Heart left ventricle (tissue), 16 donors: ENCODE data around the gene KIAA1614. TPM values are rescaled to one million over a fixed set of nuclear protein-coding genes. Genes with fewer than 3 reads are reported as not detected.
A peak's percentile ranks its signal among the peaks of the same experiment; 100 is the strongest.

Experiments used
- ATAC-seq, 4 donors: fragments of 200-7000 bp; cut with Tn5 transposase; one replicate each; pipeline ENCODE4 v1.9.1; 2020 to 2022; ENCODE audit warnings: moderate library complexity in 4 of 4, mild to moderate bottlenecking in 3 of 4, moderate number of reproducible peaks in 1 of 4
- DNase-seq, 5 donors: peaks; one replicate each; pipeline ENCODE4 v3.0.0-alpha.2; 2020
- H3K27ac ChIP-seq, 12 donors: fragments of 200-600 bp; sonication (generic) in 4 of 12; one replicate each; pipeline versions ENCODE4 v1.5.0 to v1.8.0; 2016 to 2022; ENCODE audit warnings: mild to moderate bottlenecking in 2 of 12
- H3K27me3 ChIP-seq, 9 donors: fragments of 200-600 bp; sonication (generic) in 2 of 9; one replicate each; pipeline versions ENCODE4 v1.5.1 to v1.8.0; 2016 to 2022; ENCODE audit warnings: mild to moderate bottlenecking in 3 of 9
- H3K36me3 ChIP-seq, 9 donors: fragments of 200-600 bp; sonication (generic) in 2 of 9; one replicate each; pipeline versions ENCODE4 v1.5.0 to v1.8.0; 2018 to 2022; ENCODE audit warnings: mild to moderate bottlenecking in 2 of 9
- H3K4me1 ChIP-seq, 12 donors: fragments of 200-600 bp; sonication (generic) in 4 of 12; one replicate each; pipeline versions ENCODE4 v1.5.0 to v1.8.0; 2016 to 2022; ENCODE audit warnings: mild to moderate bottlenecking in 3 of 12
- H3K4me3 ChIP-seq, 12 donors: fragments of 200-600 bp; sonication (generic) in 4 of 12; one replicate each; pipeline versions ENCODE4 v1.5.0 to v1.8.0; 2017 to 2022; ENCODE audit warnings: mild to moderate bottlenecking in 9 of 12, moderate library complexity in 4 of 12
- H3K9me3 ChIP-seq, 12 donors: fragments of 200-600 bp; sonication (generic) in 4 of 12; one replicate each; pipeline versions ENCODE4 v1.5.0 to v1.8.0; 2016 to 2022; ENCODE audit warnings: mild to moderate bottlenecking in 1 of 12
- POLR2A ChIP-seq, 2 donors: fragments of 450-650 bp; IDR thresholded peaks; one replicate each; pipeline ENCODE4 v1.6.1; 2017; ENCODE audit warnings: antibody characterized with exemption in 2 of 2, mild to moderate bottlenecking in 2 of 2, moderate library complexity in 2 of 2
- WGBS, 4 donors: extraction: QIAGEN DNeasy Blood & Tissue Kit in 2 of 4; methylation state at CpG; one replicate each; pipeline versions ENCODE4 v1.1.5 to v1.1.7; 2013 to 2018; 5-methylcytosine and 5-hydroxymethylcytosine counted together
- intact Hi-C, 10 donors: fragments of 100-400 bp; cut with DNase I; formaldehyde crosslinking; loops; one replicate each; pipeline versions ENCODE4 v1.11.1 to v1.14.2; 2022
- polyA plus RNA-seq, 2 donors: library from polyadenylated mRNA; stranded (reverse); fragments of 200-250 nt; gene quantifications; one replicate each; pipeline ENCODE4 v1.2.3, GENCODE V29; 2013
- total RNA-seq, 9 donors: library from RNA; depleted of rRNA in 2 of 9; stranded (reverse); fragments of >200 nt in 2 of 9; fragmentation: NEBNext Ultra II Directional in 3 of 9; extraction: Animal tissue kit (Norgen Biotek cat#: 25700) in 3 of 9; gene quantifications; one replicate each; pipeline versions ENCODE4 v1.1.0 to v1.2.4, GENCODE V29; 2016 to 2023
- TF ChIP-seq, protein P1 (sequence below), 12 donors: fragments of 200-600 bp; sonication (generic) in 4 of 12; IDR thresholded peaks; one replicate each; pipeline versions ENCODE4 v1.5.0 to v1.8.0; 2018 to 2022; ENCODE audit warnings: antibody characterized with exemption in 12 of 12, mild to moderate bottlenecking in 5 of 12
- donor health status: ischemic (EF 13 %, LVEDD 7.1; RV severe dilation, severe dysfunction).
- donor health status: healthy with polysubstance abuse.
- donor health status: DM: no; HTN: yes; CAD: no.
- donor health status: DM: no; HTN: no; CAD: no.
- donor health status: ischemic (EF 25% LVEDD 6.9; RV normal size, moderate dysfunction).
- donor health status: ischemic (EF 25% LVEDD 5.7; RV mildly dilated, moderate dysfunction).
- donor health status: healthy.
- donor health status: DM: yes; HTN: yes; CAD: no.
- donor health status: ischemic (EF 35%, LVEDD 5.7; RV mildly dilated, moderate dysfunction).
- donor health status: nonischemic (EF 11% LVEDD 7.7; RV severe dilation, severe dysfunction).
- donor health status: DM: yes; HTN: yes; CAD: no.
- donor health status: PGD.
- donor health status: ischemic (EF 29% LVEDD 5.4; RV normal size, mild dysfunction).
- donor health status: nonischemic (EF 23%, LVEDD 6.1; RV moderate dilation, normal function).

KIAA1614 gene
- total and polyA plus RNA-seq, 11 donors = 4.3 to 12.1 (median 6.5) TPM

DNA sequence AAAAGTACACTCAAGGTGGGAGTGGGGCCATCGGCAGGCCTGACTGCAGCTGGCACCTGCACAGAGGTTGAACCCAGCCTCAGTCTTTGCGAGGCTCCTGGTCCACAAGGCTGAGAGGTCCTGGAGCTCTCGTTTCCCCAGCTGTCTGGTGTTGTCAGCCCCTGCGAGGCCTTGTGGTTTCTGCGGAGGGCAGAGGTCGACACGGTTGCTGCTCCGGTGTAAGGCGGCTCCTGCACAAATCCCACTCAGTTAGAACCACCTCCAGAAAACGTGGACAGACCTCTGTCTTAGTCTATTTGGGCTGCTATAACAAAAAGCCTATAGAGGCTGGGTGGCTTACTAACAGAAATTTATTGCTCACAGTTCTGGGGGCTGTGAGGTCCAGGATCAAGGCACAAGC, 5.8 kb downstream of the KIAA1614 start:
- ATAC-seq (no peak), DNase-seq (peak in 1 of 5 donors; percentile 47)
- no peaks in the 10 kb centered on the region for H3K9me3 ChIP-seq
- no peak overlapping the region for H3K27ac ChIP-seq
- intact Hi-C loops = loop anchor here in 3 of 10 donors (5.0 to 10.0 kb wide), 3 partner anchors 49 to 506 kb away; partner anchors contain the start of gene MR1 (in 1 of the 3)
- peaks cover 0 to 22% (median 6%) of the 10 kb centered on the region in 9 donors for H3K36me3 ChIP-seq
- no peak overlapping the region for H3K4me3 ChIP-seq
- TF ChIP-seq, protein P1, sequence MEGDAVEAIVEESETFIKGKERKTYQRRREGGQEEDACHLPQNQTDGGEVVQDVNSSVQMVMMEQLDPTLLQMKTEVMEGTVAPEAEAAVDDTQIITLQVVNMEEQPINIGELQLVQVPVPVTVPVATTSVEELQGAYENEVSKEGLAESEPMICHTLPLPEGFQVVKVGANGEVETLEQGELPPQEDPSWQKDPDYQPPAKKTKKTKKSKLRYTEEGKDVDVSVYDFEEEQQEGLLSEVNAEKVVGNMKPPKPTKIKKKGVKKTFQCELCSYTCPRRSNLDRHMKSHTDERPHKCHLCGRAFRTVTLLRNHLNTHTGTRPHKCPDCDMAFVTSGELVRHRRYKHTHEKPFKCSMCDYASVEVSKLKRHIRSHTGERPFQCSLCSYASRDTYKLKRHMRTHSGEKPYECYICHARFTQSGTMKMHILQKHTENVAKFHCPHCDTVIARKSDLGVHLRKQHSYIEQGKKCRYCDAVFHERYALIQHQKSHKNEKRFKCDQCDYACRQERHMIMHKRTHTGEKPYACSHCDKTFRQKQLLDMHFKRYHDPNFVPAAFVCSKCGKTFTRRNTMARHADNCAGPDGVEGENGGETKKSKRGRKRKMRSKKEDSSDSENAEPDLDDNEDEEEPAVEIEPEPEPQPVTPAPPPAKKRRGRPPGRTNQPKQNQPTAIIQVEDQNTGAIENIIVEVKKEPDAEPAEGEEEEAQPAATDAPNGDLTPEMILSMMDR (IDR thresholded peaks at IDR 0.05) = no peak
- no peak for TF ChIP-seq POLR2A (IDR thresholded peaks at IDR 0.05)
- H3K27me3 ChIP-seq = peaks cover 0 to 1% (median 0%) of the 10 kb centered on the region in 9 donors
- 71 to 95% (median 88%) methylated on average over 1 to 10 of the region's 10 CpGs for WGBS, 4 donors
- H3K4me1 ChIP-seq = peaks cover 0 to 15% (median 3%) of the 10 kb centered on the region in 12 donors

DNA sequence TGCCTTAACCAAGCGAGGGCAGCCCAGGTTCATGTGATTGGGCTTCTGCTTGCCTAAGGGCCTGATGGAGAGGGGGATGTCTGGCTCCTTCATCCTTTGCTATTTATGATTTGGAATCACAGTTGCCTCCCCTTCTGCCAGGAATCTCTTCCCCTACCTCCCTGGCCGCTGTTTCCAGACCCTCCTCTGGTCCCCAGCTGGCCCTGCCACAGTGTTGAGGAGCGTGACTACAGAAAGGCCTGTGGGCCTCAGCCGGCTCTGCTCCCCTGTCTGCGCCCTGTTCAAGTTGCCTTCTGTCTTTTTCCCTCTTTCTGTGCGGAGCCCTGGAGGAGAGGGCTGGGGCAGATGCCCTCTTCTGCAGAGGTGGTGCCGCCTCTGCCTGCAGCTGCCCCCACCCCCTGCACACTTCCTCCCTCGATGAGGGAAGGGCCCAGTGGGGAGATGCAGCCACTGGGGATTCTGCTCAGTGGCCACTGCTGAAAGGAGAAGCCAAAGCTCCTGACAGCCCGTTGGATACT, 6.5 kb downstream of the KIAA1614 start:
- DNase-seq (no peak), ATAC-seq (no peak)
- peaks cover 0 to 22% (median 6%) of the 10 kb centered on the region in 9 donors for H3K36me3 ChIP-seq
- intact Hi-C loops = loop anchor here in 3 of 10 donors (5.0 to 10.0 kb wide), 3 partner anchors 48 to 506 kb away; partner anchors contain the start of gene MR1 (in 1 of the 3)
- no peak overlapping the region for H3K4me3 ChIP-seq
- 85 to 89% (median 89%) methylated on average over 9 of the region's 9 CpGs for whole genome bisulfite sequencing, 4 donors
- TF ChIP-seq, protein P1 (IDR thresholded peaks at IDR 0.05) = no peak
- TF ChIP-seq POLR2A (IDR thresholded peaks at IDR 0.05) = no peak
- no peak overlapping the region for H3K27ac ChIP-seq
- no peaks in the 10 kb centered on the region for H3K27me3 ChIP-seq
- peaks cover 0 to 8% (median 0%) of the 10 kb centered on the region in 12 donors for H3K4me1 ChIP-seq
- no peaks in the 10 kb centered on the region for H3K9me3 ChIP-seq

DNA sequence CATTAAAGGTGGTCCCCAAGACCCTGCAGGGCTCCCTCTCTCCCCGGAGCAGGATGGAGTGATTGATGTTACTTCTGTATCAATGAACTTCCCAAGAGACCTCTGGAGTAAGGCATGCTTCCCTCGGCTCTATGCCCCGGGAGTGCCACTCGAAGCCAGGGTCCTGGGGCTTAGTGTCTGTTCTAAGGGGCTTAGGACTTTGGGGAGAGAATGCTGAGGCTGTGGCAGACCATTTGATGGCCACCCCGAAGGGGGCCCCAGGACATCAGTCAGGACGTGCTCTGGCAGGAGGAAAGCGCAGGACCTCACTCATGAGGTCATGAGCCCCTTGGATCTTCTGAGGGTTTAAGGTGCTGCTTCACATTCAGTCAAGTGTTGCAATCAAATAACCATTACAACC, 7.5 kb downstream of the KIAA1614 start:
- WGBS, 4 donors = 83 to 95% (median 92%) methylated on average over 3 to 7 of the region's 7 CpGs
- Histone ChIP-seq H3K27ac (no peak overlapping the region), H3K9me3 (no peaks in the 10 kb centered on the region), H3K36me3 (peaks cover 0 to 22% (median 6%) of the 10 kb centered on the region in 9 donors), H3K4me1 (peaks cover 0 to 9% (median under 1%) of the 10 kb centered on the region in 12 donors), H3K27me3 (no peaks in the 10 kb centered on the region), H3K4me3 (no peak overlapping the region)
- DNase-seq (peak in 2 of 5 donors; percentile 4 to 13), ATAC-seq (no peak)
- no peak for TF ChIP-seq POLR2A (IDR thresholded peaks at IDR 0.05)
- TF ChIP-seq, protein P1 (IDR thresholded peaks at IDR 0.05) = no peak
- intact Hi-C loops = loop anchor here in 1 of 10 donors (10.0 kb wide), 1 partner anchor 105 kb away; the partner anchor contains the start of gene STX6

DNA sequence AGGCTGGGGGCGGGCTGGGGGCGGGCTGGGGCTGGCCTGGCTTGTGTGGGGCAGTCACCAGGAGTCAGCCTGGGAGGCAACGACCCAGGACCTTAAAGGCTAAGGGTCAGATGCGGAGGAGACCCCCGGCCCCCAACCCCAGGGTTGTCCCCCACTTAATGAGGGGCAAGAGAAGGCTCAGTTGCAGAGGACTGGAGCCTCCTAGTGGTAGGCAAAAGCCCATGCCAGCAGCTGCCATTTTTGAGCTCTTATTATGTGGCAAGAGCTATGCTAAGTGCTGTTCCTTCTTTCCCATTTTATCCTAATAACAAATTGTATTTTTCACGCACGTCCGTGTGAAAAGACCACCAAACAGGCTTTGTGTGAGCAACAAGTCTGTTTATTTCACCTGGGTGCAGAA, 8.0 kb downstream of the KIAA1614 start:
- DNase-seq = peak in 2 of 5 donors; percentile 7 to 14
- peaks cover 0 to 14% (median 6%) of the 10 kb centered on the region in 12 donors for H3K4me1 ChIP-seq
- TF ChIP-seq POLR2A (IDR thresholded peaks at IDR 0.05) = no peak
- TF ChIP-seq, protein P1 (IDR thresholded peaks at IDR 0.05) = peak in 4 of 12 donors; percentile 26 to 34 (median 32)
- no peak overlapping the region for H3K27ac ChIP-seq
- no peak for ATAC-seq
- intact Hi-C loops = loop anchor here in 1 of 10 donors (10.0 kb wide), 1 partner anchor 104 kb away; the partner anchor contains the start of gene STX6
- peaks cover 0 to 22% (median 6%) of the 10 kb centered on the region in 9 donors for H3K36me3 ChIP-seq
- 91 to 94% (median 92%) methylated on average over 8 of the region's 8 CpGs for WGBS, 4 donors
- H3K27me3 ChIP-seq = no peaks in the 10 kb centered on the region
- no peak overlapping the region for H3K4me3 ChIP-seq
- no peaks in the 10 kb centered on the region for H3K9me3 ChIP-seq
